ENCODE data around the gene ROCK2. TPM values are rescaled to one million over a fixed set of nuclear protein-coding genes. Genes with fewer than 3 reads are reported as not detected.

Gene ROCK2
- total RNA-seq, 1 experiment from 2014 or later: 38.0 TPM

DNA sequence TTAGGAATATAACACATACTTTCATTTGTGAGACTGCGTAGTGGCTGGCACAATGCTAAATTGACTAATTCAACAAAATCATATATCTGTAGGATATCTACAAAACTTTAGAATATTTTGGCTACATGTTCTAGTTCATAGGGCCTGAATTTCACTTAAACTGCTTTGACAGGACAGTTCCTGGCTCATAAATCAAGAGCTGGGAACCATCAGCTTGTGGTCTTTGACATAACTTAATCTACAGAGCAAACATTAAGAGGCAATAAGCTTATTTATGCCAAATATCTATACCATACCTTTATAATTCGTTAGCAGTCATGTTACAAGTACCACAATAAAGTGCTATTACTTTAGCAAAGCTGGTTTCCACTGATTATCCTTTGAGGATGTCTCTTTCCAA is 83.5 kb downstream of the ROCK2 start:
- H3K4me3 ChIP-seq: no peak overlapping the region
- no peaks in the 10 kb centered on the region for H3K36me3 ChIP-seq (ENCODE audit: low read depth)
- H3K9me2 ChIP-seq (ENCODE audit: insufficient read depth): no peaks in the 10 kb centered on the region; the same call in 1 of the 2 replicates
- H3K27me3 ChIP-seq (ENCODE audit: insufficient read depth, low read depth): no peaks in the 10 kb centered on the region
- intact Hi-C loops (cut with micrococcal nuclease; ENCODE audit: unreplicated experiment): no loop called here
- H3K79me2 ChIP-seq (ENCODE audit: low read depth): peaks cover 33% of the 10 kb centered on the region
- H3K4me2 ChIP-seq: no peak overlapping the region
- TF ChIP-seq, protein P1, sequence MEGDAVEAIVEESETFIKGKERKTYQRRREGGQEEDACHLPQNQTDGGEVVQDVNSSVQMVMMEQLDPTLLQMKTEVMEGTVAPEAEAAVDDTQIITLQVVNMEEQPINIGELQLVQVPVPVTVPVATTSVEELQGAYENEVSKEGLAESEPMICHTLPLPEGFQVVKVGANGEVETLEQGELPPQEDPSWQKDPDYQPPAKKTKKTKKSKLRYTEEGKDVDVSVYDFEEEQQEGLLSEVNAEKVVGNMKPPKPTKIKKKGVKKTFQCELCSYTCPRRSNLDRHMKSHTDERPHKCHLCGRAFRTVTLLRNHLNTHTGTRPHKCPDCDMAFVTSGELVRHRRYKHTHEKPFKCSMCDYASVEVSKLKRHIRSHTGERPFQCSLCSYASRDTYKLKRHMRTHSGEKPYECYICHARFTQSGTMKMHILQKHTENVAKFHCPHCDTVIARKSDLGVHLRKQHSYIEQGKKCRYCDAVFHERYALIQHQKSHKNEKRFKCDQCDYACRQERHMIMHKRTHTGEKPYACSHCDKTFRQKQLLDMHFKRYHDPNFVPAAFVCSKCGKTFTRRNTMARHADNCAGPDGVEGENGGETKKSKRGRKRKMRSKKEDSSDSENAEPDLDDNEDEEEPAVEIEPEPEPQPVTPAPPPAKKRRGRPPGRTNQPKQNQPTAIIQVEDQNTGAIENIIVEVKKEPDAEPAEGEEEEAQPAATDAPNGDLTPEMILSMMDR (conservative IDR thresholded peaks at IDR 0.05): no peak
- TF ChIP-seq EZH2 (IDR thresholded peaks at IDR 0.05; ENCODE audit: low read depth): no peak
- peaks cover 16% of the 10 kb centered on the region for H4K20me1 ChIP-seq (ENCODE audit: insufficient read depth)
- no peaks in the 10 kb centered on the region for H3K9me3 ChIP-seq (ENCODE audit: insufficient read depth, low read depth)
- BruUV-seq (replicated peaks): no TSS peak
- ChIA-PET POLR2A (ENCODE audit: unreplicated experiment) (no interaction called here), CTCF (no interaction called here)
- no peak overlapping the region for H2AFZ ChIP-seq
- no peaks in the 10 kb centered on the region; the same call in 1 of the 2 replicates for H3F3A ChIP-seq (ENCODE audit: insufficient read depth, low read depth)
- no peak overlapping the region for H3K27ac ChIP-seq
- no peaks in the 10 kb centered on the region for H3K4me1 ChIP-seq (replicated peaks; ENCODE audit: insufficient read depth)
- DNase-seq: no peak

DNA sequence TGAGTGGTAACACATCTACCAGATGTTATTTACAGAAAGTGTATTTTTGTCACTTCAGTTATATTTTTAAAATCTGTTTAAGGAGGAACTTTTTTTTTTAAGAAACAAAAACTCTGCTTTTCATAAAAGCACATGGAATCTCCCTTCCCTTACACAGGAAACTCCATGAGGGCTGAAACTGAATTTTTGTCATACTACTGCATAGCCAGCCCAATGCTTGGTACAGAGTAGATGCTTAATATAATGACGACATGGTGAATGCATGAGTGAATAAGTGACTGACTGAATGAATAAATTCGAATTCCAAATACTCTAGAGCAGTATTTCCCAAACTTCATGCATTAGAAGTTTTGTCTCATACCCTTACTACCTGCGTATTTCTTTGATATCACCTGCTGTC is 86.5 kb downstream of the ROCK2 start:
- Histone ChIP-seq H3K27me3 (ENCODE audit: insufficient read depth, low read depth) (no peaks in the 10 kb centered on the region), H3K4me1 (replicated peaks; ENCODE audit: insufficient read depth) (peaks cover 15% of the 10 kb centered on the region), H3K79me2 (ENCODE audit: low read depth) (peaks cover 20% of the 10 kb centered on the region), H3K9me2 (ENCODE audit: insufficient read depth) (no peaks in the 10 kb centered on the region; the same call in 1 of the 2 replicates), H3K27ac (no peak overlapping the region), H3K36me3 (ENCODE audit: low read depth) (no peaks in the 10 kb centered on the region), H3F3A (ENCODE audit: insufficient read depth, low read depth) (peaks cover 15% of the 10 kb centered on the region), H3K4me3 (no peak overlapping the region), H3K4me2 (no peak overlapping the region), H3K9me3 (ENCODE audit: insufficient read depth, low read depth) (no peaks in the 10 kb centered on the region), H2AFZ (no peak overlapping the region), H4K20me1 (ENCODE audit: insufficient read depth) (peaks cover 17% of the 10 kb centered on the region)
- CTCF ChIA-PET: interaction anchor here (1.1 kb wide), 1 partner anchor 12 kb away, joined by 3 read pairs; no protein-coding TSS in a partner anchor
- no peak for DNase-seq
- TF ChIP-seq, protein P1 (conservative IDR thresholded peaks at IDR 0.05): no peak
- TF ChIP-seq EZH2 (IDR thresholded peaks at IDR 0.05; ENCODE audit: low read depth): no peak
- intact Hi-C loops (cut with micrococcal nuclease; ENCODE audit: unreplicated experiment): no loop called here
- no TSS peak for BruUV-seq (replicated peaks)
- POLR2A ChIA-PET (ENCODE audit: unreplicated experiment): no interaction called here

DNA sequence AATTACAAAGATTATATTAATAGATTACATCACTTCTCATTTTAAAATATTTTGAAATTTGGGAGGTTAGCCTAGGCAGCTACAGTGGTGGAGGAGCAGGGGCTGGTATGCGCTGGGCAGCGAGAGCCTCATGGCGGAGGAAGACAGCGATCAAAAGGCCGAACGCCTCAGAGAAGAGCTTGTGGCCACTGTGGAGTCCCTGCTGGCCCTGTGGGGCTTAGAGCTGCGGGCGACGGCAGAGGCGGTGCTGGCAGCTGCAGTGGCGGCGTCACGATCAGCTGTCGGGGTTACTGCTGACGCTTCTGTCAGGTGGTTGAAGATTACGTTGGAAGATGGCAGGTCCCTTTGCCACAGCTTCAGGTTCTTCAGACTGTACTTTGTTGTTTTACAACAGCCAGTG is 87.4 kb downstream of the ROCK2 start:
- Histone ChIP-seq H3F3A (ENCODE audit: insufficient read depth, low read depth) (peaks cover 15% of the 10 kb centered on the region), H3K4me1 (replicated peaks; ENCODE audit: insufficient read depth) (peaks cover 15% of the 10 kb centered on the region), H3K4me3 (no peak overlapping the region), H2AFZ (no peak overlapping the region), H4K20me1 (ENCODE audit: insufficient read depth) (peaks cover 23% of the 10 kb centered on the region), H3K79me2 (ENCODE audit: low read depth) (peaks cover 26% of the 10 kb centered on the region), H3K27me3 (ENCODE audit: insufficient read depth, low read depth) (no peaks in the 10 kb centered on the region), H3K27ac (no peak overlapping the region), H3K36me3 (ENCODE audit: low read depth) (no peaks in the 10 kb centered on the region), H3K9me2 (ENCODE audit: insufficient read depth) (no peaks in the 10 kb centered on the region; the same call in 1 of the 2 replicates), H3K4me2 (no peak overlapping the region), H3K9me3 (ENCODE audit: insufficient read depth, low read depth) (no peaks in the 10 kb centered on the region)
- CTCF ChIA-PET: no interaction called here
- no peak for DNase-seq
- POLR2A ChIA-PET (ENCODE audit: unreplicated experiment): no interaction called here
- no TSS peak for BruUV-seq (replicated peaks)
- TF ChIP-seq, protein P1 (conservative IDR thresholded peaks at IDR 0.05): no peak
- no peak for TF ChIP-seq EZH2 (IDR thresholded peaks at IDR 0.05; ENCODE audit: low read depth)
- intact Hi-C loops (cut with micrococcal nuclease; ENCODE audit: unreplicated experiment): no loop called here

Data from PC-9 (cell line).